Measurements from ENCODE around the gene NHERF1. TPM values are rescaled to one million over a fixed set of nuclear protein-coding genes. Genes with fewer than 3 reads are reported as not detected.

The NHERF1 gene
- polyA plus RNA-seq, 4 donors = 165 to 210 (median 175) TPM

DNA sequence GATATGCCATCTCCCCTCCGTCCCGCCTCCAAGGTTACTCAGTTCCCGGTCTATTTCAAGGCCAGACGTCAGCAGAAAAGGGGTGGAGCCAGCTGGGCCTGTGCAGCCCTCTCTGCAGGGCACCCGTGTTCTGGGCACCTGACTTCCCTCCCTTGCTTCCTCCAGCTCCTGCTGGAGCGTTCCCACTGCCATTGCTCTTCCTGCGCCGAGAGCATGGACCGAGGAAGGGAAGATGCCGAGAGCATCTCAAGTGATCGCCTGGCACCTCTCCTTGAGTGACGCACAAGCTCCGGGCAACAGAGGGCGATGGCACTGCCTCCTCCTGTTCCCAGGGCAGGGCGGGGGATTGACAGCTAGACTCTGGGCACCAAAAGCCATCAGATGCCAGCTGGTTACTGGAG is 57.2 kb downstream of the NHERF1 start:
- DNase-seq (ENCODE audit: low read depth in 4 of 4, low spot score in 3 of 4) = no peak

DNA sequence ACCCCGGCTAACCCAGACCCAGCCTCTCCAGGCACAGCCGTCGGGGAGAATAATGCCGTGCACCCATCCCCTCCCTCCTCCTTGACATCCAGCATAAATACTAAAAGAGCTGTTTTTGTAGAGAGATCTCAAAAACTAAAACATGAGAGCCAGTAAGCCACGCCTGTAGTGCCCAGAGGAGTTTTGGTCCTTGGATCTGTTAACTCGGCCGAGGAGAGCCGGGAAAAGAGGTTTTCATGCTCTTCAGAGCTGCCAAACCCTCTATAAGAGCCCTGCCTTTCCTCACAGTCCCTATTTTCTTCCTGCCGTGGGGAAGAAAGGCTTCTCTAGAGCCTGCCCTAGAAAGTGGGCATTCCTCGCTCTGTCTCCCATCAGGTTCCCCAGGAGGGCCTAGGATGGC is 57.9 kb downstream of the NHERF1 start:
- DNase-seq (ENCODE audit: low read depth in 4 of 4, low spot score in 3 of 4) = no peak

DNA sequence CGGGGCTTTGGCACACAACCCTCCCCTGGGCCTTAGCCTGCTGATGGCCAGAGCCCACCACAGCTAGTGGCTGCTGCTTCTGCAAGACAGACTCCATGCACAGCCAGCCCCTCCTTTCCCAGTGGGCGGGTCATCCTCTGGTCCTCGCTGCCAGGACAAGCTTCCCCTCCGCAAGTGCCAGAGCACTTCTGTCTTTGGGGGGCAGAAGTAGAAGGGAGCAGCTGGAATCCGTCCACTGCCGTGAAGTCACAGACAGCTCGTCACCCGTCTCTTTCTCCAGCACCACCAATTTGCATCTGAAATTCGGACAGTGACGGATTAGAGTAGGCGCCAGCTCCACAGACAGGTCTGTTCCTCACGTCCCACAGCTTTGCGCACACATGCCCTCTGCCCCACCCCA is 59.0 kb downstream of the NHERF1 start:
- DNase-seq (ENCODE audit: low read depth in 4 of 4, low spot score in 3 of 4) = no peak

DNA sequence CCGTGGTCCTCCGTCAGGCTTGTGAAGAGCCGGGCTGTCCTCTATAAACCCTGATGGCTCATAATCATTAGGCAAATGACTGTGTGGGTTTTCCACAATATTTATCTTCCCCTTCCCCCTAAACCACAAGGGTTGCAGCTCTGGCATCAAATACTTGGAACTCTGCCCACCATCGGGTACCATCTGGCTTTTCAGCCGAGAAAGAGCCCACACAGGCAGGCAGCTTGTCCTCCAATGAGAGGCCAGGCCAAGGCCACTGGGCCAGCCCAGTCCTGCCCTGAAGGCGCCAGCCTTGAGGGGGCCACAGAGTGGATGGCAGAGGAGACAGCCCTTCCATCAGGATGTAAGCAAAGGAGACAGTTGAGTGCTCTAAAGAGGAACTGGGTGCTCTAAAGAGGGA is 59.5 kb downstream of the NHERF1 start:
- DNase-seq (ENCODE audit: low read depth in 4 of 4, low spot score in 3 of 4) = no peak

DNA sequence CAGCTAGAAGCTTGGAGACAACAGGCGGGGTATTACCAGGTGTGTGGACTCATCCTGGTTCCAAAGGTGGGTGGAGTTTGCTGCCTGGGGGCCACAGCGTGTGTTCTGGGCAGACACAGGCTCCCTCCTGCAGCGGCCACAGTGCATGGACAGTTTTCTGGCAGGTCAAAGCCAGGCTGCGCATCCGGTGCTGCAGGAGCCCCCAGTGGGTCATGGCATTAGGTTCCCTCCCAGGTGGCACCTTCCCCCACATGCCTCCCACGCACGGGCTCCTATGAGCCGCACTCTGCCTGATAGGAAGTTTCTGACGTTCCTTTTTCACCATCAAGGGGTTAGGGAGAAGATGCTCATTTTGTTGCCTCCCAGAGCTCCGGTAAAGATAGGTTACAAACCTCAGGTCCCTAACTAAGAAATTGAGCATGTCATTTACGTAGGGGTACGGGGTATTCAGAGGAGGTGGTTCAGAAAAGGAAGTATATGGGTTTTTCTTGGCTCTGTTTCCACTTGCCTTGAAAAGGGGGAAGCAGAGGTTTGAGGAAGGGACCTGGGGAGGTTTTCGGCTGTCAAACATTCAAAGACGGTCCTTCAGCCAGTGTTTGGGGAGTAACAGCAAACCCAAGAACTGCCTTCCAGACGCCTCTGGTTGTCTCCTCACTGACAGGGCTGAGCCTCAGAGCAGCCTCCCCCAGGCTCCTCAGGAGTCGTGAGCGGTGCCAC is 60.4 kb downstream of the NHERF1 start:
- DNase-seq (ENCODE audit: low read depth in 4 of 4, low spot score in 3 of 4) = no peak

GRCh38 chr17:74810699-74811485 is 62.5 kb downstream of the NHERF1 start:
- no peak for DNase-seq (ENCODE audit: low read depth in 4 of 4, low spot score in 3 of 4)

- DNase-seq (ENCODE audit: low read depth in 4 of 4, low spot score in 3 of 4) = peak in 2 of 4 donors; percentile 57 to 74
These were observed 63.9 kb downstream of the NHERF1 start for GRCh38 chr17:74812109-74813009.

DNA sequence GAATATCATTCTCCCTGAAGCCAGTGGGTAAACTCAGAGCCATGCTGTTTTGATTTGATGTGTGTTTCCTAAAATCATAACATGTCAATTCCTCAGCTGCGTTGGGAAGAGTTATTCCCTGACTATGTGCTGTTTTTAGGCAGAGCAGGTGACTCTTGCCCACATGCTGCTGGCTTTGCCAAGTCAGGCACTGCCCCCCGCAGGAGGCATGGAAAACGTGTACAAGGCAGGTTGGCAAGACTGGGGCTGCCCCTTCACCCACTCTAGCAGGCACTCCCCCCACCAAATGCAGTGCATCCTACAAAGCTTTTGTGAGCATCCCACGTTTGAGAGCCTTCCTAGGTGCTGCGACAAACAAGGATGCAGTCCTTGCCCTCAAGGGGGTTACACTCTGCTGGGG is 66.0 kb downstream of the NHERF1 start:
- DNase-seq (ENCODE audit: low read depth in 4 of 4, low spot score in 3 of 4) = no peak

DNA sequence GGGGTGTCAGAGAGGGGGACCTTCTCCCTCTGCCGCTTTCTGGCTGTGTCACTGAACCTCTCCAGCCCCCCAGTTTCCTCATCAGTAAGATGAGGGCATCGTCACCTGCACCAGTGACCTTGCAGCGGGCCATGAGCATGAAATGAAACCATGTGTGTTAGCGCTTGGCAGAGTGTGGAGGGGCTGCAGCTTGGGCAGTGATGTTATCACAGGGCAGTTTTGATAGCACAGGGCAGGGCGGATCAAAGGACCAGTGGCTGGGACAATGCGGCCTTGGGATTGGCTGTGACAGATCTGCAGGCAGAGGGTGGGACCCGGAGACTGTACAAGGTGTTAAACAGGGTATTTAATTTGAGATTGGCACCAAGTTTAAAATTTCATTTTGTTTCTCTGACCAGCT is 66.6 kb downstream of the NHERF1 start:
- DNase-seq (ENCODE audit: low read depth in 4 of 4, low spot score in 3 of 4) = no peak

GRCh38 chr17:74815550-74816370 is 67.3 kb downstream of the NHERF1 start:
- DNase-seq (ENCODE audit: low read depth in 4 of 4, low spot score in 3 of 4) = no peak

DNA sequence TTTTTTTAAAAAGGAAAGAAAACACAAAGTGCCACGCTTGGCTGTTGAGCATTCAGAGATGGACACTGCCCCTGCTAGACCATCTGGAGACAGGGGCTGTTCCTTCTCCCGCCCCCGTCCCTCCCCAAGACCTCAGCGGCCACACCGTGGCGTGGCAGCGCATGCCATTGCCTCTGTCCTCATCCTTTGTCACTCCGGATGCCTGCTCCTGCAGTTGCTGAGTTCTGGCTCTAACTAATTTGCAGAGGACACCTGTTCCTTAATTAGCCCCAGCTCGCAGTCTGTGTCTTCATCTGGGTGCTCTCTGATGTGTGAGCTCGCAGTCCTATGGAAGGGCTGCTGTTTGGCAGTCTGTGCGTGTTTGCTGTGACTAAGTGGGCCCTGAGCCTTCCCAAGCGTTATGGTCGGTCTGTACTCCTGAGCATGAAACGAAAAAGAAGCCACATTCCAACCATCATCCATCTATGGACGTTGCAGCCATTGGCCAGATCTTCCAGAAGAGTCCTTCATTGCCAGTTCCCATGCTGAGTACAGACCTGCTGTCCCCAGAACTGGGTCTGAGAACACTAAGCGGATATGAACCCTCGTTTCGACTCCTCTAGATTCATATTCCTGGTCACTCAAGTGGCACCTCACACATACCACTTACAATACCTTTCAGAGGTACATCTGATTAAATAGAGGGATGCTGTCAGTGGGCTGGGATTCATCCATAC is 68.6 kb downstream of the NHERF1 start:
- no peak for DNase-seq (ENCODE audit: low read depth in 4 of 4, low spot score in 3 of 4)

GRCh38 chr17:74818291-74818938 is 70.0 kb downstream of the NHERF1 start:
- no peak for DNase-seq (ENCODE audit: low read depth in 4 of 4, low spot score in 3 of 4)

Other genes starting within 250 kb of the NHERF1 start
- gene CD300LB, start 217.2 kb upstream of the NHERF1 start, polyA plus RNA-seq (ENCODE audit: insufficient read length in 4 of 4) = under 1 TPM; 0.07 to 0.19 (median 0.14) TPM
- under 1 TPM; 0.51 to 0.58 (median 0.53) TPM for gene CD300C, start 202.5 kb upstream of the NHERF1 start, polyA plus RNA-seq (ENCODE audit: insufficient read length in 4 of 4)
- under 1 TPM in 1 of 4 donors, not detected in 3; 0.23 TPM for gene CD300H, start 181.1 kb upstream of the NHERF1 start, polyA plus RNA-seq (ENCODE audit: insufficient read length in 4 of 4)
- not detected for gene CD300LD, start 156.3 kb upstream of the NHERF1 start, polyA plus RNA-seq (ENCODE audit: insufficient read length in 4 of 4)
- gene CD300E, start 124.9 kb upstream of the NHERF1 start, polyA plus RNA-seq (ENCODE audit: insufficient read length in 4 of 4) = under 1 TPM; 0.10 to 0.23 (median 0.22) TPM
- gene CD300LF, start 35.7 kb upstream of the NHERF1 start, polyA plus RNA-seq (ENCODE audit: insufficient read length in 4 of 4) = under 1 TPM; 0.16 to 0.50 (median 0.27) TPM
- gene RAB37, start 11.4 kb upstream of the NHERF1 start, polyA plus RNA-seq (ENCODE audit: insufficient read length in 4 of 4) = 1 to 10 TPM; 4.0 to 6.0 (median 5.4) TPM
- 10 to 100 TPM; 41.6 to 47.2 (median 43.9) TPM for gene NAT9, start 27.7 kb downstream of the NHERF1 start, polyA plus RNA-seq (ENCODE audit: insufficient read length in 4 of 4)
- under 1 TPM; 0.13 to 0.28 (median 0.22) TPM for gene GRIN2C, start 111.3 kb downstream of the NHERF1 start, polyA plus RNA-seq (ENCODE audit: insufficient read length in 4 of 4)
- 1 to 10 TPM; 6.6 to 9.8 (median 7.5) TPM for gene FDXR, start 124.4 kb downstream of the NHERF1 start, polyA plus RNA-seq (ENCODE audit: insufficient read length in 4 of 4)
- gene FADS6, start 145.0 kb downstream of the NHERF1 start, polyA plus RNA-seq (ENCODE audit: insufficient read length in 4 of 4) = under 1 TPM; 0.26 to 0.67 (median 0.45) TPM
- under 1 TPM; 0.69 to 0.91 (median 0.74) TPM for gene USH1G, start 174.6 kb downstream of the NHERF1 start, polyA plus RNA-seq (ENCODE audit: insufficient read length in 4 of 4)
- gene OTOP2, start 175.6 kb downstream of the NHERF1 start, polyA plus RNA-seq (ENCODE audit: insufficient read length in 4 of 4) = under 1 TPM in 2 of 4 donors, not detected in 2; 0.03 to 0.10 TPM
- gene OTOP3, start 187.3 kb downstream of the NHERF1 start, polyA plus RNA-seq (ENCODE audit: insufficient read length in 4 of 4) = not detected
- gene HID1, start 224.1 kb downstream of the NHERF1 start, polyA plus RNA-seq (ENCODE audit: insufficient read length in 4 of 4) = 10 to 100 TPM; 12.6 to 16.3 (median 14.7) TPM
- 10 to 100 TPM in 1 of 4 donors, 1 to 10 TPM in 3; 8.5 to 11.2 (median 8.8) TPM for gene CDR2L, start 239.0 kb downstream of the NHERF1 start, polyA plus RNA-seq (ENCODE audit: insufficient read length in 4 of 4)

Measured in right renal pelvis (tissue), 4 donors.